Measurements from ENCODE around the gene SPINK5. TPM values are rescaled to one million over a fixed set of nuclear protein-coding genes. Genes with fewer than 3 reads are reported as not detected.

SPINK5 gene
- total and polyA plus RNA-seq, 3 donors from 2014 or later: 0.90 to 3.5 (median 1.1) TPM

DNA sequence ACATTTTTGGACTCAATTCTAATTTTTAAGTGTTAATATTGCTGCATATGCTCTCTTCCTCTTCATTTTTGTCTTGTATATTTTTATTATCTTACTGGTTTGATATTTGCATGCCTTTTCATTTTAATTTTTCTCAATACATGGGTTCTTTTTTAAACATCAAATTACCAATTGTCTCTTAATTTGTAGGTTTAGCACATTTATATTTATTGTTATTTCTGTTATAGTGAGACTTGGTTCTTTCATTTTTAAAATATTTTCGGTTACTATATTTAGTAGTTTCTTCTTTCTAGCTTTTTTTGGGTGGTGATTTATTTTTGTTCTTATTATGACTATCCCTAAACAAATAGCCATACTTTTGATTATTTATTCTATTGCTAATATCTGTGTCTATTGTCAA, 19.4 kb downstream of the SPINK5 start:
- TF ChIP-seq POLR2A (IDR thresholded peaks at IDR 0.05): no peak
- TF ChIP-seq, protein P1, sequence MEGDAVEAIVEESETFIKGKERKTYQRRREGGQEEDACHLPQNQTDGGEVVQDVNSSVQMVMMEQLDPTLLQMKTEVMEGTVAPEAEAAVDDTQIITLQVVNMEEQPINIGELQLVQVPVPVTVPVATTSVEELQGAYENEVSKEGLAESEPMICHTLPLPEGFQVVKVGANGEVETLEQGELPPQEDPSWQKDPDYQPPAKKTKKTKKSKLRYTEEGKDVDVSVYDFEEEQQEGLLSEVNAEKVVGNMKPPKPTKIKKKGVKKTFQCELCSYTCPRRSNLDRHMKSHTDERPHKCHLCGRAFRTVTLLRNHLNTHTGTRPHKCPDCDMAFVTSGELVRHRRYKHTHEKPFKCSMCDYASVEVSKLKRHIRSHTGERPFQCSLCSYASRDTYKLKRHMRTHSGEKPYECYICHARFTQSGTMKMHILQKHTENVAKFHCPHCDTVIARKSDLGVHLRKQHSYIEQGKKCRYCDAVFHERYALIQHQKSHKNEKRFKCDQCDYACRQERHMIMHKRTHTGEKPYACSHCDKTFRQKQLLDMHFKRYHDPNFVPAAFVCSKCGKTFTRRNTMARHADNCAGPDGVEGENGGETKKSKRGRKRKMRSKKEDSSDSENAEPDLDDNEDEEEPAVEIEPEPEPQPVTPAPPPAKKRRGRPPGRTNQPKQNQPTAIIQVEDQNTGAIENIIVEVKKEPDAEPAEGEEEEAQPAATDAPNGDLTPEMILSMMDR (IDR thresholded peaks at IDR 0.05): no peak
- 79 to 88% methylated on average over 1 of the region's 1 CpG for WGBS, 2 donors
- Histone ChIP-seq H3K4me1 (no peaks in the 10 kb centered on the region), H3K27me3 (no peaks in the 10 kb centered on the region), H3K27ac (no peak overlapping the region), H3K36me3 (ENCODE audit: low read depth, missing control alignments) (no peaks in the 10 kb centered on the region), H3K4me3 (no peak overlapping the region), H3K9me3 (no peaks in the 10 kb centered on the region)
- no peak for DNase-seq
- intact Hi-C loops (cut with DNase I; ENCODE audit: low total_unique reads): no loop called here

DNA sequence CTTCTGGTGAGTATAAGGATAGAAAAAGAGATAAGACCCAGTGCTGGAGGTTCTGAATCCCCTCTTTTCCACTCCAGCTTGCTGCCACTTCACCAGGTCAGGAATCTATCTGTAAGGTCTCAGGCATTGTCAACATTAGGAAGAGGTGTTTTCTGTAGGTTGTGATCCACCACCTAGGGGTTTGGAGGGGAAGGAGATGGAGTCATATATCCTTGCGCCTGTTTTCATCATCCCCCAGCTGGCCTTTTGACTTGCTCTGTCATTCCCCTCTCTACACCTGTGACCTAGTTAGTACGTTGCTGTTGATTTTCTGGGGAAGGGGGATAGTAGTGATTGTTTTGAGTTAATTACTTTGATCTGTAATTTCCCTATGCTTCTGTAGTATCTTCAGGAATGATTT, 20.5 kb downstream of the SPINK5 start:
- no peak overlapping the region for H3K27ac ChIP-seq
- H3K4me3 ChIP-seq: no peak overlapping the region
- no peak for TF ChIP-seq POLR2A (IDR thresholded peaks at IDR 0.05)
- TF ChIP-seq, protein P1 (IDR thresholded peaks at IDR 0.05): no peak
- intact Hi-C loops (cut with DNase I; ENCODE audit: low total_unique reads): no loop called here
- WGBS, 2 donors: 66 to 76% methylated on average over 2 of the region's 2 CpGs
- H3K9me3 ChIP-seq: no peaks in the 10 kb centered on the region
- no peaks in the 10 kb centered on the region for H3K36me3 ChIP-seq (ENCODE audit: low read depth, missing control alignments)
- H3K4me1 ChIP-seq: no peaks in the 10 kb centered on the region
- no peak for DNase-seq
- H3K27me3 ChIP-seq: no peaks in the 10 kb centered on the region

DNA sequence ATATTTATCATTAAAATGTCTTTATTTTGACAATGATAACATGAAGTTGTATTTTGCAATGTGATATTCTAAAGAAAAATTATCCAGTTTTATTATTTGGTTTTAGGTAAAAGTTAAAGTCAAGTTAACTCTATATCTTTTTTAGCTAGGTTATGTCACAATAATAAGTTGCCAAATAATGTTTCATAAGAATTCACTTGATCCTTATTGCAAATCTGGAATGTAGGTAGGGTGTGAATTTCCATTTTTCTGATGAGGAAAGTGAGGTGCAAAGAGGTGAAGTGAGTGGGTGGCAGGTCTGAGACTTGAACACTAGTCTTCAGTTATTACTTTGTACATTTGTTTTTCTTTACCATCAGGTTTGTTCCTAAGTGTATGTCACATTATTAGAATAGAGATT, 21.5 kb downstream of the SPINK5 start:
- Histone ChIP-seq H3K9me3 (no peaks in the 10 kb centered on the region), H3K4me1 (no peaks in the 10 kb centered on the region), H3K27me3 (no peaks in the 10 kb centered on the region), H3K4me3 (no peak overlapping the region), H3K27ac (no peak overlapping the region), H3K36me3 (ENCODE audit: low read depth, missing control alignments) (no peaks in the 10 kb centered on the region)
- DNase-seq: no peak
- intact Hi-C loops (cut with DNase I; ENCODE audit: low total_unique reads): no loop called here
- TF ChIP-seq, protein P1 (IDR thresholded peaks at IDR 0.05): no peak
- TF ChIP-seq POLR2A (IDR thresholded peaks at IDR 0.05): no peak

DNA sequence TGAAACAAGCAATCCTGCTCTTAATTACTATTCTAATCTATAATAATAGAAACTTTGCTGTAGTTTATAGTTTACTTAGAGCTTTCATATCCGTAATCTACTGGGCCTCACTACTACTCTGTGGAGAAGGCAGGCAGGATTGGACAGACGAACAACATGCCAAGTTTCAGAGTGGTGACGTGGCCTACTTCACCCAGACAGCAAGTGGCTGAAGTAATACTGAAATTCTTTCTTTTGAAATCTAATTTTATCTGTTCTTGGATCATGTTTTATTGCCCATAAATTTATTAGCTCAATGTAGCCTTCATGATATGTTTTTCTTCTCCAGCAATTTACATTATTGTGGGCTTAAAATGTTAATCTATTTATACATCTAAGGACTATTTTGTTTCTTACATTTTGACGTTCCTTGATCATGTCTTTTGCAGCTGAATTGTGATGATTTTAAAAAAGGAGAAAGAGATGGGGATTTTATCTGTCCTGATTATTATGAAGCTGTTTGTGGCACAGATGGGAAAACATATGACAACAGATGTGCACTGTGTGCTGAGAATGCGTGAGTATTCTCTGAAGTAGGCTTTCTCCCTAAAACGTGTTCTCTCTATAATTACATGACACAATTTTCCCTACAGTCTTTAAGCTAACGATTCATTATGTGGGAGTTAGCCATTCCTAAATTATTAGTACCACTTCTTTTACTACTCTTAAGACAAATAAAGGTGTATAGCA, 22.4 kb downstream of the SPINK5 start:
- WGBS, 2 donors: 67 to 68% methylated on average over 7 of the region's 7 CpGs
- H3K4me1 ChIP-seq: no peaks in the 10 kb centered on the region
- H3K9me3 ChIP-seq: no peaks in the 10 kb centered on the region
- DNase-seq: no peak
- no peaks in the 10 kb centered on the region for H3K27me3 ChIP-seq
- intact Hi-C loops (cut with DNase I; ENCODE audit: low total_unique reads): no loop called here
- TF ChIP-seq, protein P1 (IDR thresholded peaks at IDR 0.05): no peak
- TF ChIP-seq POLR2A (IDR thresholded peaks at IDR 0.05): no peak
- H3K27ac ChIP-seq: no peak overlapping the region
- H3K4me3 ChIP-seq: no peak overlapping the region
- H3K36me3 ChIP-seq (ENCODE audit: low read depth, missing control alignments): no peaks in the 10 kb centered on the region

DNA sequence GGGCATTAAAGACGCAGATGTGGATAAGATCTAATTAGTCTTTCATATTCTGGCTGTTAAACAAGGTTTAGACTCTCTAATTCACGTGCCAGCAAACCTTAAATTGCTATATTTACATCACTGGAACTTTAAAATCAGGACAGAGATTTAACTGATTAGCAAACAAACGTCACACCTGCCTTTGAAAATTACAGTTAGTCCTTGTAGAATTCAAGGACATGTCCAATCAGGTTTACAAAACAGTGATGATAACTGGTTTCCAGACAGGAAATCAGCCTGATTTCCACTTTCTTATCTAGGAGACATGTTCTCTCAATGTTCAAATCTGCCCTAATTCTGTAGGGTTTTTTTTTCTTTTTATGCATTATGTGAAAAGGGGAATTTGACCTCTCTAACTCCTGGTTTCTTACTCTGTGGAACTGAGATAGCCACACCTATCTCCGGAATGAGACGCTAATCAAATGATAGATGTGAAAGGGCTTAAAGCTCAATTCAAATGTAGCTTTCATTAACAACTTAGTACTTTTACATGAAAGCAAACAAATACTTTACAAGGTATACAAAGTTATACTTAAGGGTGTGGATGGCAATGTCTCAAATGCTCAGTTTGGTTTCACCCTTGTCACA, 26.5 kb downstream of the SPINK5 start:
- H3K27me3 ChIP-seq: no peaks in the 10 kb centered on the region
- H3K4me3 ChIP-seq: no peak overlapping the region
- no peaks in the 10 kb centered on the region for H3K9me3 ChIP-seq
- no peak for DNase-seq
- H3K36me3 ChIP-seq (ENCODE audit: low read depth, missing control alignments): no peaks in the 10 kb centered on the region
- no peaks in the 10 kb centered on the region for H3K4me1 ChIP-seq
- no peak for TF ChIP-seq POLR2A (IDR thresholded peaks at IDR 0.05)
- TF ChIP-seq, protein P1 (IDR thresholded peaks at IDR 0.05): no peak
- 47 to 50% methylated on average over 5 of the region's 5 CpGs for WGBS, 2 donors
- intact Hi-C loops (cut with DNase I; ENCODE audit: low total_unique reads): no loop called here
- no peak overlapping the region for H3K27ac ChIP-seq

Data from testis (tissue), 3 donors.